Activated T-cell treated with anti-CD3 and anti-CD28 coated beads, Interleukin-2, amount 50 U/mL, for 4 hours (primary cell): ENCODE results near the gene FIBCD1. TPM values are rescaled to one million over a fixed set of nuclear protein-coding genes. Genes with fewer than 3 reads are reported as not detected.

Experiments
- ATAC-seq, 2 donors: fragments of 200-7000 bp; cut with Tn5 transposase; one replicate each; pipeline ENCODE4 v1.10.0; 2021
- DNase-seq: peaks from one replicate; pipeline ENCODE4 v3.0.0-alpha.2; 2020
- H3K27me3 Mint-ChIP-seq: one replicate; pipeline ENCODE4 v1.8.0; 2021; ENCODE audit warnings: low read depth, mixed read lengths
- H3K36me3 Mint-ChIP-seq: one replicate; pipeline ENCODE4 v1.8.0; 2022; ENCODE audit warnings: mixed read lengths; ENCODE audit not compliant: insufficient read depth
- H3K4me1 Mint-ChIP-seq: one replicate; pipeline ENCODE4 v1.8.0; 2021; ENCODE audit warnings: low read depth, mixed read lengths
- H3K4me3 Mint-ChIP-seq: one replicate; pipeline ENCODE4 v1.8.0; 2021; ENCODE audit warnings: mild to moderate bottlenecking, moderate library complexity, mixed read lengths
- H3K9me3 Mint-ChIP-seq: one replicate; pipeline ENCODE4 v1.8.0; 2021; ENCODE audit warnings: mixed read lengths
- total RNA-seq, 3 donors: library from RNA; stranded (reverse); gene quantifications; one replicate each; pipeline ENCODE4 v1.2.1, GENCODE V29; 2021

Gene FIBCD1
- total RNA-seq, 3 donors from 2014 or later, result not detected

GRCh38 chr9:130908878-130909355 is 30.1 kb downstream of the FIBCD1 start:
- H3K27me3 Mint-ChIP-seq, result peaks cover 11% of the 10 kb centered on the region
- no peaks in the 10 kb centered on the region for H3K36me3 Mint-ChIP-seq
- ATAC-seq (no peak), DNase-seq (no peak)
- no peaks in the 10 kb centered on the region for H3K9me3 Mint-ChIP-seq
- H3K4me1 Mint-ChIP-seq, result no peaks in the 10 kb centered on the region
- no peak overlapping the region for H3K4me3 Mint-ChIP-seq

- no peak for ATAC-seq
These were observed 30.7 kb downstream of the FIBCD1 start for GRCh38 chr9:130908146-130908877.

GRCh38 chr9:130906735-130907416 is 32.2 kb downstream of the FIBCD1 start:
- Mint-ChIP-seq H3K27me3 (peaks cover 13% of the 10 kb centered on the region), H3K9me3 (no peaks in the 10 kb centered on the region), H3K4me1 (no peaks in the 10 kb centered on the region), H3K4me3 (no peak overlapping the region), H3K36me3 (no peaks in the 10 kb centered on the region)
- ATAC-seq, result no peak
- DNase-seq, result no peak

More at GRCh38 chr9:130908146-130908877, 30.7 kb downstream of the FIBCD1 start:
- no peaks in the 10 kb centered on the region for H3K4me1 Mint-ChIP-seq
- no peaks in the 10 kb centered on the region for H3K9me3 Mint-ChIP-seq
- peaks cover 13% of the 10 kb centered on the region for H3K27me3 Mint-ChIP-seq
- no peaks in the 10 kb centered on the region for H3K36me3 Mint-ChIP-seq
- DNase-seq, result no peak
- no peak overlapping the region for H3K4me3 Mint-ChIP-seq

GRCh38 chr9:130905902-130906734 is 32.9 kb downstream of the FIBCD1 start:
- ATAC-seq, result no peak
- DNase-seq, result no peak
- Mint-ChIP-seq H3K4me1 (no peaks in the 10 kb centered on the region), H3K4me3 (no peak overlapping the region), H3K27me3 (peaks cover 13% of the 10 kb centered on the region), H3K36me3 (no peaks in the 10 kb centered on the region), H3K9me3 (no peaks in the 10 kb centered on the region)

GRCh38 chr9:130905125-130905901 is 33.7 kb downstream of the FIBCD1 start:
- Mint-ChIP-seq H3K4me3 (no peak overlapping the region), H3K27me3 (peaks cover 15% of the 10 kb centered on the region), H3K4me1 (no peaks in the 10 kb centered on the region), H3K36me3 (no peaks in the 10 kb centered on the region), H3K9me3 (no peaks in the 10 kb centered on the region)
- ATAC-seq (no peak), DNase-seq (no peak)

GRCh38 chr9:130904070-130905044 is 34.7 kb downstream of the FIBCD1 start:
- H3K4me1 Mint-ChIP-seq, result no peaks in the 10 kb centered on the region
- no peaks in the 10 kb centered on the region for H3K36me3 Mint-ChIP-seq
- no peaks in the 10 kb centered on the region for H3K9me3 Mint-ChIP-seq
- peaks cover 15% of the 10 kb centered on the region for H3K27me3 Mint-ChIP-seq
- H3K4me3 Mint-ChIP-seq, result no peak overlapping the region
- no peak for ATAC-seq
- no peak for DNase-seq

DNA sequence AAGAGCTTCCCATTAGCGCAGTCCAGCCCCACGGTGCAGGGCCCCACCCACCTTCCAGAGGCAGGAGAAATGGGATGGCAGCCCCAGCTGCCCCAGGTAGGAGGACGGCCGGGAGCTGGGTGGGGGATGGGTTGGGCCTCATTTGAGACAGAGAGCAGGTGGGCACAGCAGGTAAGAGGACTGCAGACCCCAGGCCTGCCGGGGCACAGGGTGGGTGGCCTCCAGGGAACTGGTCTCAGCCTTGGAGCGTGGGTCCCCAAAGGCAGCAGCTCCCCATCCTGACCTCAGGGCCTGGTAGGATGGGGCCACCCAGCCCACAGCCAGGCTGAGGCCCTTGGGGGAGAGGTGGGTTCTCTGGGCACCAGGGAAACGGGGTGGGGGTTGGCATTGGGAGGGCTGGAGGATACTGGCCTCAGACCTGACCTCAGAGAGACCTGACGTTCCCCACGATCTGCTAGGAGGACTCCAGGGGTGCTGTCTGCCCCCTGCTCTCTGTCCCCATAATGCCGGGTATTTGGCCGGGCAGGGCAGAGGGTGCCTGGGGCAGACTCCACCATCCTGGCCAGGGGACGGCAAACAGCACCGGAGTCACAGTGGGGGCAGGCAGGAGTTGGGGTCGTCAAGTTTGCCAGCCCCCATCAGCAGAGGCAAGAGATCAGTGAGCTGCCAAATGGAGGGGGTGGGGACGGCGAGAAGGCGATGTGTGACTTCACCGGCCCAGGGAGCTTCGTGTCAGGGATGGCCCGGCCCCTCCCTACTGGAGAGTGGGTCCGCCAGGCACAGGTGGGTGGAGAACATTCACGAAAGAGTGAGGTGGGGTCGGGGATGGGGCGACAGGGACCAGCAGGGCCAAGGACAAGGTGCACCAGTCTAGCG is 35.6 kb downstream of the FIBCD1 start:
- ATAC-seq, result no peak
- DNase-seq, result no peak
- Mint-ChIP-seq H3K36me3 (no peaks in the 10 kb centered on the region), H3K4me3 (no peak overlapping the region), H3K27me3 (peaks cover 15% of the 10 kb centered on the region), H3K4me1 (no peaks in the 10 kb centered on the region), H3K9me3 (no peaks in the 10 kb centered on the region)

DNA sequence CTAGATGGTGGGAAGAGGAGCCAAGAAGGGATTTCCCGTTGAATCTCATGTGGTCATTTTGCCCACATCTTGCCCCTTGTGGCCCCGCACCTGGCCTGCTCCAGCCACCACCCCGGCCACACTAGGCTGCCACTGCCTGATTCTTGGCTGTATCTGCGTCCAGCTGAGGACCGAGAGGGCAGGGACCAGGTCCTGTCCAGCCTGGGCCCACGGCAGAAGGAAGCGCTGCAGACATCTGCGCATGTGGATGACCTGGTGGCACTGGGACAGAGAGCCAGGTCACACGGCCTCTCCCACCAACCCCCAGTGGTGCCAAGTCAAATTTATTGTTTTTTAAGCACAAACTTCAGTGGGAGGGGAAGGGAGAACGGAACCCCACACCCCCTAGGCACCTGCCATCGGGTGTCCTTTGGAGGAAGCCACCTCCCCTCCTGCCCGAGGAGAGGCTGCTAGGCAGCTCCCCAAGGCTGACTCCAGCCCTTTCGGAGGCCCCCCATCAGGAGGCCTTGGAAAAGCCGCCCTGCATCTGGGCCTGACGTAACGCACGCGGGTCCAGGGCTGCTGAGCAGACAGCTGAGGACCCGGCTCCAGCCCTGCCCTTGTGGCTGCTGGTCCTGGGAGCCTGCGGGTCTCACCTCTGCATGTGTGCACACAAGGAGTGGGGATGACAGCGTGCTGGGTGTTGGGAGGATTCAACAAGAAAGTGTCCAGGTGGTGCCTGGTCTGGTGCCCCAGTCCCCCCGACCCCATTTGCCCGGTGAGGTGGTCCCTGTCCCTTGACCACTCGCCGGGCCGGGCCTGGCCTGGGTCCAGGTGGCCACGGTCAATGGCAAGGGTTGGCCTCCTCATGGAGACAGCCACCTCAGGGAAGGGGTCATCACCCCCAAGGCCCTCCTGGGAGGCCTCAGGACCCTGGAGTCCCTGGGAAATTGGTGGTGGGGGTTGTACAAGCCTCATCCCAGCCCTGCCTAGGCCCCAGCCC is 36.6 kb downstream of the FIBCD1 start:
- no peak for DNase-seq
- Mint-ChIP-seq H3K4me1 (no peaks in the 10 kb centered on the region), H3K36me3 (no peaks in the 10 kb centered on the region), H3K9me3 (no peaks in the 10 kb centered on the region), H3K4me3 (no peak overlapping the region), H3K27me3 (peaks cover 11% of the 10 kb centered on the region)
- no peak for ATAC-seq

DNA sequence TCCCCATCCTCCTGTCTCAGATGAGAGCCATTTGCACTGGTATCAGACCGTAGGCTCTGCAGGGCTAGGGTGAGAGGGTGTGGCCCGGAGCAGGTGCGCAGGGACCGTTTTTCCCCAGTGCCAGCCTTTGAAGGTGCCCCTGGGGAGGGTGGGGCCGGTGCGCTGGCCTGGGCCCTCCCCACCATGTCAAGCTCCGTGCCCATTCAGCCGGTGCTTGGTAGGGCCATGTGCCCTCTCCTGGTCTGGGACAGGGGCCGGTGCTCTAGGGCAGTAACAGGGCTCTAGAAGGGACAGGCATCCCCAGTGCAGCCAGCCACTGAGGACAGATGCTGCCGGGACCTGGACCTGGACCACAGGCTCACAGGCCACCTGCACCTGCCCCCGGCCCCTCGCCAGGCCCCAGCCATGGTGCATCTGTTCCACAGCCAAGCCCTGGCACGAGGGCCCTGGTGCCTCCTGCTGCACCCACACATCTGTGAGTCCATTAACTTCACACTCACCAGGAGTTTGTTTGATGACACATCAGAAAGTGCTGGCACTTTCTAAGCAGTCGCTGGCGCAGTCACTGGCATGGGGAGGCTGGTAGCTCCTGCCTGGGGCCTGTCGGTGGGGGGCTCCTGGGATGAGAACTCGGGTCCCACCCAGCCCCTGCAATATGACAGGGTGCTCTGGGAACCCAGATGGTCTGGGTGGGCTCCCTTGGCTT is 37.4 kb downstream of the FIBCD1 start:
- H3K4me1 Mint-ChIP-seq, result no peaks in the 10 kb centered on the region
- DNase-seq (no peak), ATAC-seq (no peak)

DNA sequence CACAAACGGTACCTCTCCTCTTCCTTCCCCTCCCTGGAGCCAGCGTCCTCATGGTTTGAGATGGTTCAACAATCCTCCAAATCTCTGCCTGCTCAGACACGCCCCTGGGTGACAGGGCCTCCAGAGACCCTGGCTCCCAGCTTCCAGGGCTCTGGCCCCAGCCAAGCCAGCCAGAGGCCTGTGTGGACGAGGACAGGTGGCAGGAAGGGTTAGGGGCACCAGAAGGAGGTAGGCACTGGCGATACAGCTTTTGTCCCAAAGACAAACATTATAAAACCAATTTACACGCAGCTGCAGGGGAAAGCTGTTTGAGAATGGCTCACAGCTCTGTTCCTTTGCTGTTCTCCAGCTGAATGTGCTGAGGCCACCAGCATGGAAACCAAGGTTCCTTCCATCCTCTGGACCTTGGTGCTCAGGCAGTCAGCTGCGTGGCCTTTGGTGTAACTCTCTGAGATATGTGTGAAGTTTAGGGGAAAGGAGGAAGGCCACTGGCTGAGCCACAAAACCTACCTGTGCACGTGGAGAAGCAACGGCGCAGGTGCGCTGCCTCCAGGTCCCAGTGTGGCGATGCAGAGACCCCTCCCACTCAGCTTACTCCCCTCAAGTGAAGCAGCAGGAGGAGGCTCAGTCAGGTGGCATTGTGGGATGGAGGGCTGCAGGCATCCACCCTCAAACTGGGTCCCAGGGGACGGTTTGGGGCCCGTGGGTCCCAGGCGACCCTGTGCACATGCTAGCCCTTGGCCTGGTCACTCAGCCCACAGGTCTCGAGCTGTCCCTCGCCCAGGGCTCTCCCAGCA is 38.1 kb downstream of the FIBCD1 start:
- Mint-ChIP-seq H3K4me3 (no peak overlapping the region), H3K9me3 (no peaks in the 10 kb centered on the region), H3K36me3 (no peaks in the 10 kb centered on the region), H3K27me3 (peaks cover 9% of the 10 kb centered on the region), H3K4me1 (no peaks in the 10 kb centered on the region)
- no peak for DNase-seq
- no peak for ATAC-seq

More for the DNA sequence above, 37.4 kb downstream of the FIBCD1 start:
- Mint-ChIP-seq H3K9me3 (no peaks in the 10 kb centered on the region), H3K27me3 (peaks cover 11% of the 10 kb centered on the region), H3K36me3 (no peaks in the 10 kb centered on the region), H3K4me3 (no peak overlapping the region)
